SIG-M5 treated with dmso at 0.1 percent for 504 hours (cell line): ENCODE results near the gene SHISA7.
"Not testable (repeated sequence)": the region's sequence is repeated elsewhere in the genome, so short reads cannot be mapped to it uniquely, and the experiment has no call there.

Experiments
- DNase-seq: peaks from one replicate; lab custom pipeline; 2025; ENCODE audit not compliant: unreplicated experiment; lab: John Stamatoyannopoulos, UW

Gene SHISA7

DNA sequence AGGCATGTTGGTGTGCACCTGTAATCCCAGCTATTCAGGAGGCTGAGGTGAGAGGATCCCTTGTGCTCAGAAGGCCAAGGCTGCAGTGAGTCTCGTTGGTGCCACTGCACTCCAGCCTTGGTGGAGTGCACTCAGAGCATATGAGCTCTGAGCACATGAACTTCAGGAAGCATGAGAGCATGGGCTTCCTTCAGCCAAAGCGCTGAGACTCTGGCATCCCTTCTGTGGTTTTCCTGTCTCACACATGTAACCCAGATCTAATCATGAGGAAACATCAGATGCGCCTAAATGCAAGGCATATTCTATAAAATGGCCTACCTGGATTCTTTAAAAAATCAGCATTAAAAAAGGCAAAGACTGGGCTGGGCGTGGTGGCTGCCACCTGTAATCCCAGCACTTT is 21.8 kb downstream of the SHISA7 start:
- not testable (repeated sequence) for DNase-seq

- DNase-seq: no peak
Observed at GRCh38 chr19:55419624-55420236, 23.4 kb downstream of the SHISA7 start.

GRCh38 chr19:55419103-55419502 is 24.0 kb downstream of the SHISA7 start:
- DNase-seq: no peak

DNA sequence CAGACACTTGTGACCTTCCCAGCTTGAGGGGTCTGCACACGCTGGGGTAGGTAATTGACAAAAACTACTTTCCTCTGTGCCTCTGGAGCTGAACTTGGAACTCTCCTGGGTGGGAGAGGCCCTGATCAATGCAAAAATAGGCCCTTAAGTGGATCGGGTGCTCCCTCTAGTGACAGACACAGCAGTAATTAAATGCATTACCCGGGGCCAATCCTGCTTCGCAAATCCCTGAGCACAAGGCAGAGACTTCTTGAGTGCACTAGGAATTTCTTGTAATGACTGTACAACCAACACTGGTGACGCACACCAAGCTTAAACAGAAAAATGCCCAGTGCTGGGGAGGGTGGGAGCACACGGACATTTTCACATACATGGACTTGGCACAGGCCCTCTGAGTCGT is 24.9 kb downstream of the SHISA7 start:
- peak; percentile 63 for DNase-seq

GRCh38 chr19:55410168-55410567 is 32.9 kb downstream of the SHISA7 start:
- no peak for DNase-seq

- DNase-seq: not testable (repeated sequence)
Observed at GRCh38 chr19:55409179-55409578, 33.9 kb downstream of the SHISA7 start.

GRCh38 chr19:55408533-55408872 is 34.6 kb downstream of the SHISA7 start:
- DNase-seq: no peak

- DNase-seq: peak; percentile 99
Observed at GRCh38 chr19:55407800-55408532, 35.1 kb downstream of the SHISA7 start.

DNA sequence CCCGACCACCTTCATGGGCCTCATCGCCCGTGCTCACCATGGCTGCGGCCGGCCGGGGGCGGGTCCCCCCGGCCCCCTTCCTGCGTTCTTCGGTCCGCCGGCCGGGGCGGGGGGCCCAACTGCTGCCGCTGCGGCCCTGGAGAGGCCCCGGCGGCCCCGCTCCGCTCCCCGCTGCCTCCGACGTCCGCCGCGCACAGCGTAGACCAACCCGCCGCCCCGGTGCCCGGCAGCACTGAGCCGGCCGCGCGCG is 35.6 kb downstream of the SHISA7 start, which contains the start of gene UBE2S:
Gene UBE2S (minus strand): TSS at position 239 of the 250 bp plus-strand sequence. CDS start 199 bp downstream, at position 40.
- DNase-seq: not testable (repeated sequence)

DNA sequence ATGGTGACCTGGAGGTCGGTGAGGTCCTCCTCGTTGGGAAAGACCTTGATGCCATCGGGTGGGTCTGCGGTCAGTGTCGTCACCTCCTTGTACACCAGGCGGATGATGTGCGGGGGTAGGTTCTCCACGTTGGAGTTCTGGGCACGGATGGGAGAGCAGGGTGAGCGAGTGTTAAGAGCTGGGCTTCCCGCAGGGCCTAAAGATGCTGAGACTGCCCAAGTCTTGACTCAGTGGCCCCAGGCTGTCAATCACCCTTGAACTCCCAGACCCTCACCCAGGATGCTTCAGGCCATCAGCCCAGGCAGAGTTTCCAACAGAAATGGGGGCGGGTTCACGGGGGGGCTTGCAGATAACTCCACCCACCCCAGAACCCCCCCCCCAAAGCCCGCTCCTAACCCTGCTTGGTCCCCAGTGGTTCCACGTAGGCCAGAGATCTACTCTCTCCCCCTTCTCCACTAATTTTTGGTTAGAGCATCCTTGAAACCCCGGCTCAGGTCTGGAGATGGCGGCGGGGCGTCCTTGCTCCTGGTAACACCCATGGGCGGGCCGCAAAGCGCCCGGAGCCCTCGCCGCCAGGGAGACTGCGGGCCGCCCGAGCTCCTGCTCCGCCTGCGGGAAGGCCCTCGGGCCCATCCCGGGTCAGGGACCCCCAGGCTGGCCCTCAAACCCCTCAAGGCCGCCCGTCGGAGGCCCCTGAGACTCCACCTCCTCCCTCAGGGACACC is 36.1 kb downstream of the SHISA7 start:
- no peak for DNase-seq

- DNase-seq: no peak
Observed at GRCh38 chr19:55406091-55406825, 36.8 kb downstream of the SHISA7 start.

GRCh38 chr19:55405638-55406037 is 37.5 kb downstream of the SHISA7 start:
- no peak for DNase-seq

DNA sequence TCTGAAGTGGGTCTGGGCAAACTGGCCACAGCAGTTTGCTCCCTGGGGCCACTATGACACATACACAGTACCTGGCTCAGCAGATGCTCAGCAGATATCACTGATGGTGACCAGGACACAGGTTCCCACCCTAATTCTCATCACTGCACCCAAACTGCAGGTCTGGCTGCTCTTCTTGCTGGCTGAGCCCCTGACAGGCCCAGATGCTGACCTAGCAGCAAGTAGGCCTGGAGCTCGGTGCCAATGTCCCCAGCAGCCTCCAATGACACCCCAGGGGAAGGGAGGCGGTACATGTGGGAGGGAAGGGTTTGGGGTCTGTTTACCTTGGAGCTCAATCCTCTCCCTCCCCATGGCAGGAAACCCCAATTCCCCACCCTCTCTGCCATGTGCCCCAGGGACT is 40.6 kb downstream of the SHISA7 start:
- DNase-seq: no peak

GRCh38 chr19:55401390-55401789 is 41.7 kb downstream of the SHISA7 start:
- DNase-seq: not testable (repeated sequence)

DNA sequence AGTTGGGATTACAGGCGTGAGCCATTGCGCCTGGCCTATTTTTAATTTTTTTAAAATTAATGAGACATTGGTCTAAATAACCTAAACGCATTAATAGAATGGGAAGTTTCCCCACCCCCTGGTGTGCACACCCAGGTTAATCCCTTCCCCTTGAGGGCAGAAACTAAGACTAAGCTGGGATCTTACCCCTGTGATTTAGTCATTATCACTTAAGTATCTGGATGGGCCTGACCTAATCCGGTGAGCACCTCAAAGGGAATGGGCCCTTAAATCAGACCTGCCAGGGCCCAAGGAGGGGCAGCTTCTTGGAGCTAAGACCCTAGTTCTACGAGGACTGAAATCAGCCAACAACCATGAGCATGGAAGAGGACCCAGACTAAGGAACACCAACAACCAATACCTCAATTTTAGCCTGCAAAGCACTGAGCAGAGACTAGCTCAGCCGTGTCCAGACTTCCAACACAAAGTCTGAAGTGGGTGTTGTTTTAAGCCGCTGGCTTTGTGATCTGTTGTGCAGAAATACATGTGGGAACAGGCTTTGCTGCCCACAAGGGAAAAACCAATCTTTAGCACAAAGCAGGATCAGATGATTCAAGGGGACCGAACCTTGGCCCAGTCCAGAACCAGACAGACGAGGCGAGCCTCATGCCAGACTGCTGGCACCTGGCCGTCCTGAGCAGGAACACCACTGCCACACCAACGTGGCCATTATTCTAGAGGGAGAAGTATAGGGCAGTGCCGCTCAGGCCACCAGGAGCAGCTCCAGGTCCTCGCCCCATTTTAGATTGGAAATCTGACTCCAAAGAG is 42.6 kb downstream of the SHISA7 start:
- DNase-seq: no peak

DNA sequence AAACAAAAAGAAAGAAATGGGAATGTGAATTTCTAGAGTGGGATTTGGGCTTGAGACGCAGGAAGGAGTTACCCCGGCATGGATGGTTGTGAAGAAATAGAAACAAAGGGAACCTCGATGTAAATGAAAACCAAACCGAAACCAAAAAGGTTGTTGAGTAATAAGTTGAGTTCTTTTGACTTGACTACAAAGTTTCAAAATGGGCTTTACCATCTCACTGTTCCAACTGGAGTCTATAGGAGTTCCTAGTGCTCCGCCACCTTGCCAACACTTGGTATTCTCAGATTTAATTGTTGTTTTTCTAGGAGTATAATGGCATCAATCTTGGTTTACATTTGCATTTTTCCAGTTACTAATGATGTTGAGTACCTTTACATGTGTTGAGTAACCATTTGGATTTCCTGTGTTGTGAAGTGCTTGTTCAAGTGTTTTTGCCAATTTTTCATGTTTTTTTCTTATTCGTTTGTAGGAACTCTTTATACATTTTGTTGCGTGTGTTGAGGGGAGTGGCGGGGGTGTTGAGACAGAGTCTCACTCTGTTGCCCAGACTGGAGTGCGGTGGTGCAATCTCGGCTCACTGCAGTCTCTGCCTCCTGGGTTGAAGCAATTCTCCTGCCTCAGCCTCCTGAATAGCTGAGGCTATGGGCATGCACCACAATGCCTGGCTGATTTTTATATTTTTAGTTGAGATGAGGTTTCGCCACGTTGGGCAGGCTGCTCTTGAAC is 44.7 kb downstream of the SHISA7 start:
- DNase-seq: peak; percentile 80

GRCh38 chr19:55392820-55393761 is 50.0 kb downstream of the SHISA7 start:
- no peak for DNase-seq

DNA sequence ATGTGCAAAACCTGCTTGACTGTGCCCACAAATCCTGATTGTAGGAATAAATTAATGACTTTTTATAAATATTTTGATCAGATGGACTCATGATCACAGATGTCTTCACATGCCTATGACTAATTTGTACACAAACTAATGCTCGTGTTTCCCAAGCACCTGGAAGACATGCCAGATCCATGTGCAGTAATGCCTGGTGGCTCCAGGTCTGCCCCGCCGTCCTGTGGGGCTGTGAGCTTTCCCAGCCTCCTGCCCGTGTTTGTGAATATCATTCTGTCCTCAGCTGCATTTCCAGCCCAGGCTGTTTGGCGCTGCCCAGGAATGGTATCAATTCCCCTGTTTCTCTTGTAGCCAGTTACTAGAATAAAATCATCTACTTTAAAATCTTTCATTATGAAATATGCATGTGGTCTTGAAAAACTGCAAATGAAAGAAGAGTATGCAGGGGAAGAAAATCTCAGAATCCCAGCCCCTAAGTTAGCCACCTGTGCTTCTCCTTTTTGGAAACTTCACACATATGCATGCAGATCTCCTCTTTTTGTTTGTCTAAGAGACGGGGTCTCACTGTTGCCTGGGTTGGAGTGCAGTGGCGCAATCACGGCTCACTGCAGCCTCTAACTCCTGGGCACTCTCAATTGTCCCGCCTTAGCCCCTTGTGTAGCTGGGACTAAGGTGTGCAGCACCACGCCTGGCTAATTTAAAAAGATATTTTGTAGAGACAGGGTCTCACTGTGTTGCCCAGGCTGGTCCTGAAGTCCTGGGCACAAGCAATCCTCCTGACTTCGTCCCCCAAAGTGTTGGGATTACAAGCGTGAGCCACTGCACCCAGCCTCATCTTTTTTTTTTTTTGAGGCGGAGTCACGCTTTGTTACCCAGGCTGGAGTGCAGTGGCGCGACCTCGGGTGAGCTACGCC is 51.1 kb downstream of the SHISA7 start:
- DNase-seq: no peak
